NCI-H524 treated with DMSO at 0.1 percent for 48 hours (cell line): ENCODE data around the gene PRCC.
"Not testable (repeated sequence)": the region's sequence is repeated elsewhere in the genome, so short reads cannot be mapped to it uniquely, and the experiment has no call there.

Experiments used
- DNase-seq: peaks from one replicate; lab custom pipeline; 2025; lab: John Stamatoyannopoulos, UW

PRCC gene

DNA sequence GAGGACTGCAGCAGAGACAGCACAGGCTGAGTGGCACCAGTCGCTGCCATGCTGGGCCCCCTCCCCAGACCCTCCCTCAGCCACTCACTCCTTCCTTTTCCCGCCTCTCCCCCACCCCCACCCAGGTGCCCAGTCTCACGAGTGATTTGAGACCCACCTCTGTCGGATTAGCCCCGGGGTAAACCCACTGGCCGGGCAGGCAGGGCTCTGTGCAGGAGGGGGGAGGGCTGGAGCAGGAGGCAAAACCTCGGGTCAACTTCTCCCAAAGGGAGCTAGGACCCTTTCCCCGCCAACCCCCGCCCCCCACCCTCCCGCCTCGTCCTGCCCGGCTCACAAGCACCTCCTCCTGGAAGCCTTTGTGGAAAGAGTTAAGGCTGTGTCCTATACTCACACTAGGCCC lies 23.0 kb upstream of the PRCC start:
- DNase-seq, result no peak

DNA sequence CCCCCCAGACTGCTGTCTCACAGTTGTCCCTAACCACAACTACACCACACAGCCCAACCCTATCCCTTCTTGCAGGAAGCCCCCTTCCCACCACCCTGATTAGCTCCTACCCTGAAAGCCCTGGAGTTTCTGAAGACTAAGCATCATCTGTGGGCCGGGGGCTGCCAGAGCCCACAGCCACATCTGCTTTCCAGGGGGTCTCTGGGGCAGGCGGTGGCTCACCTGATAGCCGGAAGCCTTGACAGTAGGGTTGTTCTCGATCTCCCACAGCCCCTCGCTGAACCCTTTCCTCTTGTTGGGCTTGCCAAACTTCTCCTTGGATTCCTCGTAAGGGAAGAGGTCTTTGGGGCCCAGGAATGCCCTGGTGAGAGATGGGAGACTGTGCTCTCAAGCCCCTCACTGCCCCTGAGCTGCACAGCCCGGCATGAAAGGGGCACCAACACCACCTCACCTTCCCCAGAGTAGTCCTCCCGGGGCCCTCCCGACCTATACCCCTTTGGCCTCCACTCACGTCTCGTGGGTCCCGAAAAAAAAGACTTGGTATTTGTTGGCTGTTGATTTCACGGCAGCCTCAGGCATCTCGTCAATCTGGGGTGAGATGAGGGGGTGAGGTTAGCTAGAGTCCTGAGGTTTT lies 22.4 kb upstream of the PRCC start:
- DNase-seq, result no peak

DNA sequence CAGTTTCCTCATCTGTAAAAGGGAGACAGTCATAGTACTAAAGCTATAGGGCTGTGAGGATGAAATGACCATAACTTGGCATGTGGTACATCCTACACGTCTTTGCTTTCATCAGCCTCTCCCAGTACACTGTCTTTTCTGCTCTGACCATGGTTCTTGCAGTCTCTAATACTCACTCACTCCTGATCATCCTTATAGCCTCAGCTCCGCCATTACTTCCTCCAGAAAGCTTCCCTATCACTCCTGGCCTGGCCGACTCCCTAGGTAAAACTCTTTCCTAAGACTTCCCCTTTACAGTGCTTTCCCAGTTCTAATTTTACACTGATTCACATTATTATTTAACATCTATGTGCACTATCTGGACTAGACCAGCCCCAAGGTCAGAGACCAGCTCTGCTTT lies 21.5 kb upstream of the PRCC start:
- no peak for DNase-seq

DNA sequence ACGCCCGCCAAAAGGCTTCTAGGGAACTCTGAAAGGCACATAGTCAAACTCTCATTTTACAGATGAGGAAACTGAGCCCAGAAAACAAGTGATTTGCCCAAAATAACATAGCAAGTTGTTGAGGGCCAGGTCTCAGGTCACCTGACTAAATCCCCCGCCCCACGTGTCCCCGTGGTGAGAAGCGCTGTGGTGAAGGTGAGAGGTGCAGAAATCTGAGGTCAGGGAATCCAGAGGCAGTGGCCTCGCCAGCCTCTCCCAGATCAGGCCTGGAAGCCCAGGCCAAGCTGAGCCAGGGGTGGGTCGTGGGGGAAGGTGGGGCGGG lies 21.0 kb upstream of the PRCC start:
- DNase-seq, result no peak

DNA sequence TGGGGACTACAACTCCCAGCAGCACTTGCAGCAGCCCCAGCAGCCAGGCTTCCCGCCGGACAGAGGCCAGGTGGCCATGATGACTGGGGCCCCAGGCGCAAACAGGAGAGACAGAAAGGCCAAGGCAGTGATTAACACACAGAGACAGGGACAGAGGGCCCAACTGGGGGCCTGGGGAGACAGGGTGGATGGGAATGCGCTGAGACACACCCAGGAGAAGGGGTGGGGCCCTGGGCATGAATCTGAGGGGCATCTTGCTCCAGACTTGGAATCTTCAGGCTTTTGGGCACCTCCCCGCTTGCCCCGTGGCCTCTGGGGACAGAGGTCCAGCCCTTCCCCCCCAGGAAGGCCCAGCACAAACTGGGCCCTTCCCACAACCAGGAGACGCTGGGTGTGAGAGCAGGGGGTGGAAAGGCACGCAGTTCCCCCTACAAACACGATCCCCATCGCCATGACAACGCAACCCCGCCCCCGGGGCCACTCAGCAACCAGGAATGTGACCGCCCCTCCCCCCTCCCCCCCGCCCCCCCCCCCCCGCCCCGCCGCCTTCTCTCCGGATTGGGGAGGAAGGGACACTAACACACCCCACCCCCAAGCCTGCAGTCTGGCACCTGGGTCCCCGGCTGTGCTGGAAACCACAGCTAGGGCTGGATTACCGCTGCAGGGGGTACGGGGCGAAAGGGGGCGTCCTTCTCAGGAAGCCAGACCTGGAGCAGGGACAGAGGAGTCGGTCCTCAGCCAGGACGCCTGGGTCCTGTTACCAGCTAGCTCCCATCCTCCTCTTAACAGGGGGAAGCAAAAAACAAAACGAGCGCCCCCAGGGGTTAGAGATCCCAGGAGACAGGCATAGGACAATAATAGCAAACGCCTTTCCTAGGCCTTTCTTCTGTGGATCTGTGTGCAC lies 20.4 kb upstream of the PRCC start:
- DNase-seq, result peak; percentile 24

DNA sequence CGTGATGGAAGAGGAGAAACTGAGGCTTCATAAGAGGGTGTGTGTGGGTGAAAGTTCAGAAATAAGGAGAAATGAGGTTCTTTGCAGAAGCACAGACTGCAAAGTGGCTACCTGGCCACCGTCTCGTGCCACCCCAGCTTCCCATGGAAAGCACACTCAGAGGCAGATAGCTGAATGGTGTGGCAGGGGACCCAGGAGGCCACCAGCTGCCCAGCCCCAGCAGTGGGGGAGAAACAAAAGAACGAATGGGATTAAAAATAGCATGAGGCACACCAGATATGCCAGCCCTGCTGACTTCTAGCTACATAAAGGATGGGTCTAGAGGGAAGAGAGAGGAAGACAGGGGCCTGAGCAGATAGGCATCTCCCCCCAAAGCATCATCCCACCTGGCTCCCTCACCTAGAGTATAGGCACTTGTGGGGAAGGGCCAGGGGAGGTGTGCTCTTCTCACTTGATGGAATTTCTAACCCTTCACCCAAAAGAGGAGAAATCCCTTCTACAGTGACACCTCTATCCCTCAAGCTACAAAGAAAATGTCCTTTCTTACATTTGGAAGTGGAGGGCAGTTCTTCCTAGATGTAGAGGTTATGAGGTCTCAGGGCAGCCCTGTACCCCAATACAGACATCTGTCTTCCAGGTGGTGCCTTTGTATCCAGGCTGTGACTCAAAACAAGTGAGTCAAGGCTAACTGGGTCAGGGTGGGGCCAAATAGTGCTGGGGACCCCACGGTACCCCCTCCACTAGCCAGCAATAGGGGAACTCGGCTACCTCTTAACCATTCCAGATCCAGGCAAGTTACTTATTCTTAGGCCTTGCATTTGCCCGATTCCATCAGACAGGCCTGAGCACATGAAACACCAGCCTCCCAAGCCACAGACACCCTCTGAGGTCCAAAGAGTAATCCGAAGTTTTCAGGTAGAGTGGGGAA lies 19.3 kb upstream of the PRCC start:
- DNase-seq, result no peak

DNA sequence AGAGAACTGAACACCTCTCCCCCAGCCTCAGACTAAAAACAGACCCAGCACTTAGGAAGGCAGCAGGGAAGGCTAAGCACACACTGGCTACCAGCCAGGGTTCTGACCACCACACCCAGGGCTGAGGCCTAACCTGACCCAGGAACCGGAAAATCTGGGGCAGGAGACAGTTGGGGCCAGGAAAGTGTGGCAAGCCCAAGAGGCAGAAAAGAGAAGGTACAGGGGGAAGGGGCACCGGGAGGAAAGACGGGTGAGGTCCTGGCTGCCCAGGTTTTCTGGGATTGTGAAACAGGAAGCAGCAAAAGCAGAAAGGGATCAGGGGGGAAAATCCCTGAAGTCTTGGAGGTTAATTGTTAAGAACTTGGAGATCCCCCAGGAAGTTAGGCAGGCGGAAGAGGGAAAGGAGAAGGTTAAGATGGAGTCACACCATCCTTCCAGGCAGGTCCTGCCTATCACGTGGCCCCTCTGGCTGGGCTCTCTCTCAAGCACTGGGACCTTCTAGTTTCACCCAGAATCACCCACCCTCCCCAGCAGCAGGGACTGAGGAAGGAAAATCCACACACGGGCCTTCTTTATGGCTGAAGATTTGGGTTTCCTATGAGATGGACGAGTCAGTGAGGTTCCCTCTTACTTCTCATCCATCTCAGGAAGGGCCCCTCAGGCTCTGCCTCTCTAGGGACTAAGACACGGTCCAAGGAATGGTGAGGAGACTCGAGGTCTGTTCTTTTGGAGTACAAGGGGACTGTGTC lies 18.5 kb upstream of the PRCC start:
- no peak for DNase-seq

DNA sequence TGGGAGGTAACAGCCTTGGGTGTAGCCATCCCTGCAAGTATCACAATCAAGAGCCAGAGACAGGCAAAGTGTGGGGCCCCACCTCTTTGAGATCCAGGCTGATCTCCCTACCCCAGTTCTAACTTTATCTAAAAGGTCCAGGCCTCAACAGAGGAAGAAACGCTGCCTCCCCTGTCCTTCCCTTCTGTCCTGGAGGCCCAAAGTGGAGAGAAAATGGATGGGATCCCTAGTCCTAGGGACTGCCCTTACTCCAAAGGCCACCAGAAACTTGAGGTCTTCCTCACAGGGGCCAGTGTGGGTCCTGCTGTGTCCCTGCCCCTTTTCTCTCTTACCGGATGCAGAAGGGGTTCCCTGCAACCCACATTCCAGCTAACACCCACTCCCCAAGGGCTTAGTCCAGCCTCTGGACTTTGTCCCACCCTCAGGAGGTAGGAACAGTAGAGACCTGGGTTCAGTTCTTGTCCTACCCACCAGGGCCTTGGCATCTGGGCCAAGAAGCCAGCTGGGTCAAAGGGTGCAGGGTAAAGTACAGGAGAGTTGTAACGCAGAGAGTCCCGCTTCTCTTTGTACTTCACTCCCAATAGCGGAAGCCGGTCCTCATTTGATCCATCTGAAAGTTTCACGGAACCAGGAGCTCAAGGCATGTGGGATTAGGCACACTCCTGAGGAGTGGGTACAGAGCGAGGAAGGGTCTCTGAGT lies 17.8 kb upstream of the PRCC start:
- DNase-seq, result no peak

DNA sequence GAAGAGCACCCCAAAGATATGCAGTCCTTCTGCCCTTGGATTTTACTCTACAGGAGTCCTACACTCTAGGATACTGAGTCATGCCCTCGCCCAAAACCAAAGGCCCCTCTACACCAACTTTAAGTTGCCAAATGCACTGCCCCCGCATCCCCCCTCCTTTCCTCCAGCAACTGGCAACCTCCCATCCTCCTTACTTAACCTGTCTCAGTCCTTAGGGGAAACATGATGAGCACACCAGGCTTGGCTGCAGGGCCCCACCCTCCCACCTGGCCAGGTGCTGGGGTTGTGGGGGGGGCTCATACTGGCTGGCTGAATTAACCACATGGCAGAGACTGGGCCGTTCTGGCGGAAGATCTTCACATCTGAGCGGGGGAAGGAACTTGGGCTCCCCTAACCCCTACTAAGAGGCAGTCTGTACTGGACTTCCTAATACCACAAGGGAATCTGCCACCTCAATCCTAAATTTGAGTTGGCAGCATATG lies 17.1 kb upstream of the PRCC start:
- DNase-seq, result no peak

DNA sequence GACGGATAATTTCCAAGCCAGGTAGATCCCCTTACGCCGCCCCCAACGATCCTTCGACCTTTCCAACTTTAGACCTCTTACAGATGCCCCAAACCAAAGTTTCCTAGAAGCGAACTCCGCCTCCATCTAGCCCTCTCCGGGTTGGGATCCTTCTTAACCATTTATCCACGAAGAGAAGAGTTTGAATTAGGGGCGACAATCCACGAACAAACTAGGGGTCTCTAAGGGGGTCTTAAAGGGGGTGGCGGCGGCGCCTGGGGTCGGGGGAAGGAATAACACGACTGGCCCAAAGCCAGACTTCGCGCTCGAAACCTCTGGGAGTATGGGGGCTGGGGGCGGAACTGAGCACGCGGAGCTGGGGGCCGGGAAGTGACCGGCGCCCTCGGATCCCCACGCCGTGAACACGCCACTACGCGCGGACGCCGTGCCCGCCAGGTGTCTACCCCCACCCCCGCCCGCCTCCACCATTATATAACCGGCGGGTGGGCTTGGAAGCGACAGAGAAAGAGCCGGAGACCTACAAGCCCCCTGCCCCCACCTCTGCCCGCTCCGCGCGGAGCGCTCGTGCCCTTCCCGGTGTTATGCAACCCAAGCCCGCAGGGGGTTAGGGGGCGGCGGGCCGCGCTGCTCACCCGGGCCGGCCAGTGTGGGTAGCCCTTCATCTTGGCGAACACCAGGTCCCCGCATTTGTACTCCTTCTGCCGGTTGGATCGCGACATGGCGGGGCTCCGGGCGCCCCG lies 16.5 kb upstream of the PRCC start:
- DNase-seq, result no peak

DNA sequence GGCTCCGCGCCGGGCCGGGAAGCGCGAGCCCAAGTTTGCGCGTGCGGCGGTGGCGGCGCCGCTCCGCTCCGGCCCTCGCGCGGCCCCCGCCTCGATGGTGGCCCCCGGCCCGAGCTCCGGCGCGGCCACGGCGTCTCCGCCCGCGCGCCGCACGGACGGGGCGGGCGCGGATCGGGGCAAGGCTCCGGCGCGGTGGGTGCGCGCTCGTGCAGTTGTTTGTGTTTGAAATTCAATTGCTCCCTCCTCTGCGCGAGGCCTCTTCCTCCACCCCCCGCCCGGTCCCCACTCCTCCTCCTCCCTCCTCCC lies 15.9 kb upstream of the PRCC start, which contains the start of gene HDGF:
TSS of gene HDGF (minus strand) at position 225 of the 306 bp plus-strand sequence. CDS start 246 bp downstream, outside the sequence.
- DNase-seq, result no peak

DNA sequence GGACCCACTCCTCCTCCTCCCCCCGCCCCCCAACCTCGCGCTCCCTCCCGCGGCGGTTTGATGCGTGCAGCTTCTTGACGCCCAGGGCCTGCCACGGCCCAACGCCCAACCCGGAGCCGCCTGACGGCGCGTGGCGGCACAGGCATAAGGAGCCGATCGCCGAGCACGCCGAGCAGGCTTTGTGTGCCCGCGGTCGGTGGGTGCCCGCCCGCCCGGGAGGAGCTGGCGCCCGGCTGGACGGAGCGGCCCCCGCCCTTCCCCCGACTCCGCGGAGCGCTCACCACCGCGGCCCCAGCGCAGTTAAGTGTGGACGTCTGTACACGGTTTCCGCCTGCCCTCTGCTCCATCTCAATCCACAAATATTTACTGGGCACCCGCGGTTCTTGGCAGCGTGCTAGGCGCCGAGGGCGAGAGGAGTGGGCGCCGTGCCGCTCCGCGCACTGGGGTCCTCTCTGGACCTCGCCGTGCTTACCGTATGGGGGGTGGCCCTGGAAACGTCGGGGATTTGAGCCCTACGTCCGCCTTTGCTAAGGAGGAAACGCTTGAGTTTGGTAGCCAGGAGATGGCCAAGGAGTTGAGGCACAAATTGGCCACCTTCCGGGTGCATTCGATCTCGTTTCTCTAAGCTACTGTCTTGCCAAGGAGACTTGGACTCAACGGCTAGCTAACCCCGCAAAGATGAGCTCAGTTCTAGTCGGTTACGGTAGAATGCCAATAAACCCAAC lies 15.4 kb upstream of the PRCC start:
- peak; percentile 63 for DNase-seq

DNA sequence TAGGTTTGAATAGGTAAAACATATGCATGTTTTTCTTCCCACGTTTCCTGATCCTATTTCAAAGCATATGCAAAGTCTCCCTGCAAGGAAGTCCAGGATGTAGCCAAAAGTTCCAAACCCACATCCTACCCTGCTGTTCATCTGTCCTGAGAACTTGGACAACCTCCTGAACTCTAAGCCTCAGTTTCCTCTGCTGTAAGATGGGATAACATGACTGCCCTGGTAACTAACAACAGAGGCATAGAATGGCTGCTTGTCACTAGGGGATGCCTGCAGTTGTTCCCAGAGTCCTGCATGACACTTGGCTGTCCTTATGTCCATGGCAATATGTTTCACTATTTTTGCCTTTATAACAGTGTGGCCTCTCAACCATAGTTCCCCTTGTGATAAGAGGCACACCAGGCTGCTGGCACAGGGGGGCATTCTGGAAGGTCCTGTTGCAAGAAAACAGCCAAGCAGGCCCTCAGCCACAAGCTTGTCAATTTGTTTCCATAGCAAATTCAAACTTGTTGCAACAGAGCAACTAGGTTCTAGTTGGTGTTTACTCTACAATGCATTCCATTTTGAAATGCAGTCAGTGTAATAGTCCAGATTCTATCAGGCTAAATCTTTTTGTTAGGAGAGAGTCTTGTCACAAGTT lies 14.4 kb upstream of the PRCC start:
- no peak for DNase-seq

DNA sequence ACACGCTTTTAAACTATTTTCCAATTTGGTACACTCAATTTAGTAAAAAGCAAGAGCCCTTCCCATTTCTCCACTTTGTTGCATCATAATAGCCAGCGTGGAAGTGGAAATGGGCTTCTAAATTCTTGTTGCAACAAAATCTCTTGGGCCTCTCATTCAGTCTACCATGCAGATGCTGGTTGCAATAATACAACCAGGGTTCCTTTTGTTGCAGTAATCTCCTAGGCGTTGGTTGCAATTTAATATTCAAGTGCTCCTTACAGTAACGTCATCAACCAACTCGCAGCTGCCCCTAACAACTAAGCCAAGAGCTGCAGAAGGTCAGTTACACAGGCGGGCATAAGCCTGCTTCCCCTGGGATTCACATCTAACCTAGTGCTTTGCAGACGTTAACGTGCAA lies 13.1 kb upstream of the PRCC start:
- DNase-seq, result peak; percentile 80

DNA sequence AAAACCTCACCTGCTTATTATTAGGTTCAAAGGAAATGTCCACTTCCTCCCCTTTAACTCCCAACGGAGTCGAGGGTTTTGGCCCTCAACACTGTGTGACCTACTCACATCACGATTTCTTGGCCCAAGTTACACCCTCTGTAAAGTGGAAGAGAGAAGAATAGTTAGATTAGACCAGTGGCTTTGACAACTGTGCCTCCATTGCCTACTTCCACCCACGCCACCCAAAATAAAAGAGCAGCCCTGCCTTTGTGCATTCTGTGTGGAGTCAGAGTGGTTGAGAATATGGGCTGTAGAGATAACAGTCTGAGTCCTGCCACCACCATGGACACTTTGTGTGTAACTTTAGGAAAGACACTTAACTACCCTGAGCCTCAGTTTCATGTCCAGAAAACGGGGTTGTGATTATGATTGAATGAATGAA lies 11.8 kb upstream of the PRCC start:
- DNase-seq, result no peak

DNA sequence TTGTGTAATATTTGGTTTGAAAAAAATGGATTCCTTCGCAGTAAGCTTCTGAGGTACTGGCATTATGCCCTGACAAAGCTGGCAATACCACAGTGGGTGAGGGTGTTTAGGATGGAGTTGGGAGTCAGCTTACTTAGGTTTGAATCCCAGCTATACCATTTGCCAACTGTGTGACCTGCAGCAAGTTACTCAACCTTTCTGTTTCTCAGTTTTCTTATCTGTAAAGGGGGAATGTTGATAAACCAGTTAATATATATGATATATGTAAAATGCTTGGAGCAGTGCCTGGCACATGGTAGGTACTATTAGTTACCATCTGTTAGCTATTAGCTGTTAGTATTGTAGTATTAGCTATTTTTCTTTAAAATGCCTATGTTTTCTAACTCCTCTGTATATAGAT lies 11.0 kb upstream of the PRCC start:
- no peak for DNase-seq

DNA sequence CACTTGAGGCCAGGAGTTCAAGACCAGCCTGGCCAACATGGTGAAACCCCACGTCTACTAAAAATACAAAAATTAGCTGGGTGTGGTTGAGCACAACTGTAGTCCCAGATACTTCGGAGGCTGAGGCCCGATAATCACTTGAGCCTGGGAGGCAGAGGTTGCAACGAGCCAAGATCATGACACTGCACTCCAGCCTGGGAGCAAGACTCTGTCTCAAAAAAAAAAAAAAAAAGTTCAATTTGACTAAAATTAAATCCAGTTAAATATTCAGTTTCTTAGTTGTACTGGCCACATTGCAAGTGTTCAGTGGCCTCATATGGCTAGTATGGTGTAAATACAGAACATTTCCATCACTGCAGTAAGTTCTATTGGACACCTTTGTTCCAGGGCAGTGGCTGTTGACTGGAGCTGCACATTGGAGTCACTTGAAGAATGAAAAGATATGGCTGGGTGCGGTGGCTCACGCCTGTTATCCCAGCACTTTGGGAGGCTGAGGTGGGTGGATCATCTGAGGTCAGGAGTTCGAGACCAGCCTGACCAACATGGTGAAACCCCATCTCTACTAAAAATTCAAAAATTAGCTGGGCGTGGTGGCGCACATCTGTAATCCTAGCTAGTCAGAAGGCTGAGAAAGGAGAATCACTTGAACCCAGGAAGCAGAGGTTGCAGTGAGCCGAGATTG lies 9.6 kb upstream of the PRCC start:
- not testable (repeated sequence) for DNase-seq

DNA sequence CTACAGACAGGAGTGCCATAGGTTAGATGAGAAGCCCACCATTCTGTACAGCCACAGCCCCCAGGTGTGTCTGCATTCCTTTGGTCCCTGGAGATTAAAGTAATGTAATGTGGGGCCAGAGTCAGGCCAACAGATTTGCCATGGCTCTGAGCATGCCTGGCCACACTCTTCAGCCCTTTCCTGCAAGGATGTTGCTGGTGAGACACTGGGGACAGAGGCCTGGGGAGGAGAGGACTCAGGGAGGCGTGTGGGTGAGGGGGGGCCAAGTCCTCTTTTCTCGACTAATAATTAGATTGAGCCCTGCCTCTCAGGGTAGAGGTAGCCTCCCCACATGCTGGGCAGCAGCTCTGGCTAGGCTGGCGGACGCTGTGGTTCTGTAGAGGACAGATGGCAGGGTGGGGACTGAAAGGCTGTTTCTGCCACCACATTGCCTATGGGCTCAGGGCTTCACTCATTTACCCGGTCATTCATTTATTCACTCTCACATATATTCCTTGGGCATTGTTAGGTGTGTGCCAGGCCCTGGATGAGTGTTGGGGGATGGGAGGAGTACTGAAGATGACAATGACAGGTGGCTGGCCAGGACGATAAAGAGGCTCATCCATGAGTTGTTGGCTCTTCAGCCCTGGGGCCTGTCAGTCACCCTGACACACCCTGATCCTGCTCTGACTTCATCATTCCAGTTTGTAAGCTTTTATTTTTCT lies 7.1 kb upstream of the PRCC start:
- peak; percentile 76 for DNase-seq
